ENCODE results near the gene POLR2F. TPM values are rescaled to one million over a fixed set of nuclear protein-coding genes. Genes with fewer than 3 reads are reported as not detected.
A peak's percentile ranks its signal among the peaks of the same experiment; 100 is the strongest.

The POLR2F gene
- total and polyA plus RNA-seq, 9 of the 15 experiments (the other 6 are each of a cell fraction or from before 2014, with no cell fraction given), result 98.9 to 410 (median 168) TPM

- TF ChIP-seq, protein P1, sequence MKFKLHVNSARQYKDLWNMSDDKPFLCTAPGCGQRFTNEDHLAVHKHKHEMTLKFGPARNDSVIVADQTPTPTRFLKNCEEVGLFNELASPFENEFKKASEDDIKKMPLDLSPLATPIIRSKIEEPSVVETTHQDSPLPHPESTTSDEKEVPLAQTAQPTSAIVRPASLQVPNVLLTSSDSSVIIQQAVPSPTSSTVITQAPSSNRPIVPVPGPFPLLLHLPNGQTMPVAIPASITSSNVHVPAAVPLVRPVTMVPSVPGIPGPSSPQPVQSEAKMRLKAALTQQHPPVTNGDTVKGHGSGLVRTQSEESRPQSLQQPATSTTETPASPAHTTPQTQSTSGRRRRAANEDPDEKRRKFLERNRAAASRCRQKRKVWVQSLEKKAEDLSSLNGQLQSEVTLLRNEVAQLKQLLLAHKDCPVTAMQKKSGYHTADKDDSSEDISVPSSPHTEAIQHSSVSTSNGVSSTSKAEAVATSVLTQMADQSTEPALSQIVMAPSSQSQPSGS (CRISPR knock-in tag; IDR thresholded peaks at IDR 0.05), result peak; percentile 77; the same call in 1 of the 2 replicates
- TF ChIP-seq TAF15 (IDR thresholded peaks at IDR 0.05; ENCODE audit: low read depth, low read length) (no peak), YBX1 (IDR thresholded peaks at IDR 0.05) (no peak), ZBTB5 (IDR thresholded peaks at IDR 0.05) (no peak), SMAD2 (IDR thresholded peaks at IDR 0.05; ENCODE audit: low read depth, low read length) (no peak), RBM22 (IDR thresholded peaks at IDR 0.05; ENCODE audit: low read depth, low read length, poor library complexity, severe bottlenecking) (no peak), NR2C1 (IDR thresholded peaks at IDR 0.05) (no peak), NR2C1 (tag; IDR thresholded peaks at IDR 0.05) (no peak; the same call in 1 of the 2 replicates), ARID1B (IDR thresholded peaks at IDR 0.05) (peak; percentile 70), MYBL2 (IDR thresholded peaks at IDR 0.05; ENCODE audit: low read depth) (no peak), MYBL2 (CRISPR knock-in tag; IDR thresholded peaks at IDR 0.05; ENCODE audit: borderline replicate concordance) (no peak), FOSL1 (tag; conservative IDR thresholded peaks at IDR 0.05) (peak; percentile 93)
- TF ChIP-seq, protein P2, sequence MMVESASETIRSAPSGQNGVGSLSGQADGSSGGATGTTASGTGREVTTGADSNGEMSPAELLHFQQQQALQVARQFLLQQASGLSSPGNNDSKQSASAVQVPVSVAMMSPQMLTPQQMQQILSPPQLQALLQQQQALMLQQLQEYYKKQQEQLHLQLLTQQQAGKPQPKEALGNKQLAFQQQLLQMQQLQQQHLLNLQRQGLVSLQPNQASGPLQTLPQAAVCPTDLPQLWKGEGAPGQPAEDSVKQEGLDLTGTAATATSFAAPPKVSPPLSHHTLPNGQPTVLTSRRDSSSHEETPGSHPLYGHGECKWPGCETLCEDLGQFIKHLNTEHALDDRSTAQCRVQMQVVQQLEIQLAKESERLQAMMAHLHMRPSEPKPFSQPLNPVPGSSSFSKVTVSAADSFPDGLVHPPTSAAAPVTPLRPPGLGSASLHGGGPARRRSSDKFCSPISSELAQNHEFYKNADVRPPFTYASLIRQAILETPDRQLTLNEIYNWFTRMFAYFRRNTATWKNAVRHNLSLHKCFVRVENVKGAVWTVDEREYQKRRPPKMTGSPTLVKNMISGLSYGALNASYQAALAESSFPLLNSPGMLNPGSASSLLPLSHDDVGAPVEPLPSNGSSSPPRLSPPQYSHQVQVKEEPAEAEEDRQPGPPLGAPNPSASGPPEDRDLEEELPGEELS (CRISPR knock-in tag; IDR thresholded peaks at IDR 0.05; ENCODE audit: borderline replicate concordance), result no peak
- TF ChIP-seq, protein P3, sequence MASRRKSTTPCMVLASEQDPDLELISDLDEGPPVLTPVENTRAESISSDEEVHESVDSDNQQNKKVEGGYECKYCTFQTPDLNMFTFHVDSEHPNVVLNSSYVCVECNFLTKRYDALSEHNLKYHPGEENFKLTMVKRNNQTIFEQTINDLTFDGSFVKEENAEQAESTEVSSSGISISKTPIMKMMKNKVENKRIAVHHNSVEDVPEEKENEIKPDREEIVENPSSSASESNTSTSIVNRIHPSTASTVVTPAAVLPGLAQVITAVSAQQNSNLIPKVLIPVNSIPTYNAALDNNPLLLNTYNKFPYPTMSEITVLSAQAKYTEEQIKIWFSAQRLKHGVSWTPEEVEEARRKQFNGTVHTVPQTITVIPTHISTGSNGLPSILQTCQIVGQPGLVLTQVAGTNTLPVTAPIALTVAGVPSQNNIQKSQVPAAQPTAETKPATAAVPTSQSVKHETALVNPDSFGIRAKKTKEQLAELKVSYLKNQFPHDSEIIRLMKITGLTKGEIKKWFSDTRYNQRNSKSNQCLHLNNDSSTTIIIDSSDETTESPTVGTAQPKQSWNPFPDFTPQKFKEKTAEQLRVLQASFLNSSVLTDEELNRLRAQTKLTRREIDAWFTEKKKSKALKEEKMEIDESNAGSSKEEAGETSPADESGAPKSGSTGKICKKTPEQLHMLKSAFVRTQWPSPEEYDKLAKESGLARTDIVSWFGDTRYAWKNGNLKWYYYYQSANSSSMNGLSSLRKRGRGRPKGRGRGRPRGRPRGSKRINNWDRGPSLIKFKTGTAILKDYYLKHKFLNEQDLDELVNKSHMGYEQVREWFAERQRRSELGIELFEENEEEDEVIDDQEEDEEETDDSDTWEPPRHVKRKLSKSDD (conservative IDR thresholded peaks at IDR 0.05; ENCODE audit: low read length), result no peak
- TF ChIP-seq, protein P4, sequence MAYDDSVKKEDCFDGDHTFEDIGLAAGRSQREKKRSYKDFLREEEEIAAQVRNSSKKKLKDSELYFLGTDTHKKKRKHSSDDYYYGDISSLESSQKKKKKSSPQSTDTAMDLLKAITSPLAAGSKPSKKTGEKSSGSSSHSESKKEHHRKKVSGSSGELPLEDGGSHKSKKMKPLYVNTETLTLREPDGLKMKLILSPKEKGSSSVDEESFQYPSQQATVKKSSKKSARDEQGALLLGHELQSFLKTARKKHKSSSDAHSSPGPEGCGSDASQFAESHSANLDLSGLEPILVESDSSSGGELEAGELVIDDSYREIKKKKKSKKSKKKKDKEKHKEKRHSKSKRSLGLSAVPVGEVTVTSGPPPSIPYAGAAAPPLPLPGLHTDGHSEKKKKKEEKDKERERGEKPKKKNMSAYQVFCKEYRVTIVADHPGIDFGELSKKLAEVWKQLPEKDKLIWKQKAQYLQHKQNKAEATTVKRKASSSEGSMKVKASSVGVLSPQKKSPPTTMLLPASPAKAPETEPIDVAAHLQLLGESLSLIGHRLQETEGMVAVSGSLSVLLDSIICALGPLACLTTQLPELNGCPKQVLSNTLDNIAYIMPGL (CRISPR knock-in tag; IDR thresholded peaks at IDR 0.05), result no peak
These were observed 48.6 kb upstream of the POLR2F start (continued) for GRCh38 chr22:37904572-37905533.
